ENCODE measurements around the gene POLE2.
"Not testable (repeated sequence)": the region's sequence is repeated elsewhere in the genome, so short reads cannot be mapped to it uniquely, and the experiment has no call there.

POLE2 gene

GRCh38 chr14:49620182-49621113 is 67.6 kb downstream of the POLE2 start, which contains the start of the genes MGAT2 and RPL36AL:
Gene MGAT2 (plus strand): TSS chr14:49620799. CDS start chr14:49621269, 470 bp downstream.
Gene RPL36AL (minus strand): TSS chr14:49620626. CDS start chr14:49619104, 1,522 bp downstream.
- peak; percentile 84 to 89 for DNase-seq (ENCODE audit: low read depth in 2 of 2, low spot score in 1 of 2)

GRCh38 chr14:49619730-49620129 is 68.3 kb downstream of the POLE2 start:
- DNase-seq (ENCODE audit: low read depth in 2 of 2, low spot score in 1 of 2), result no peak

- DNase-seq (ENCODE audit: low read depth in 2 of 2, low spot score in 1 of 2), result not testable (repeated sequence)
These were observed 68.7 kb downstream of the POLE2 start for GRCh38 chr14:49619273-49619672.

- DNase-seq (ENCODE audit: low read depth in 2 of 2, low spot score in 1 of 2), result no peak
These were observed 70.0 kb downstream of the POLE2 start for GRCh38 chr14:49617852-49618519.

GRCh38 chr14:49615776-49616175 is 72.2 kb downstream of the POLE2 start:
- no peak for DNase-seq (ENCODE audit: low read depth in 2 of 2, low spot score in 1 of 2)

GRCh38 chr14:49614196-49614595 is 73.8 kb downstream of the POLE2 start:
- no peak for DNase-seq (ENCODE audit: low read depth in 2 of 2, low spot score in 1 of 2)

GRCh38 chr14:49612671-49613070 is 75.3 kb downstream of the POLE2 start:
- no peak for DNase-seq (ENCODE audit: low read depth in 2 of 2, low spot score in 1 of 2)

GRCh38 chr14:49612251-49612650 is 75.8 kb downstream of the POLE2 start:
- no peak for DNase-seq (ENCODE audit: low read depth in 2 of 2, low spot score in 1 of 2)

GRCh38 chr14:49607583-49607982 is 80.4 kb downstream of the POLE2 start:
- no peak for DNase-seq (ENCODE audit: low read depth in 2 of 2, low spot score in 1 of 2)

- DNase-seq (ENCODE audit: low read depth in 2 of 2, low spot score in 1 of 2), result peak; percentile 60 to 67
These were observed 89.3 kb downstream of the POLE2 start, which contains the start of gene LRR1 for GRCh38 chr14:49598485-49599300. Gene LRR1 (plus strand): TSS chr14:49598940. CDS start chr14:49599021, 81 bp downstream.

GRCh38 chr14:49598189-49598484 is 89.9 kb downstream of the POLE2 start:
- DNase-seq (ENCODE audit: low read depth in 2 of 2, low spot score in 1 of 2), result no peak

GRCh38 chr14:49594347-49595091 is 93.5 kb downstream of the POLE2 start:
- DNase-seq (ENCODE audit: low read depth in 2 of 2, low spot score in 1 of 2), result no peak

All from stimulated activated CD8-positive, alpha-beta memory T cell treated with anti-CD3 and anti-CD28 coated beads, Interleukin-4, amount 100 ng/mL, for 1 hour (primary cell).